Fibroblast of the aortic adventitia (primary cell): ENCODE measurements around the gene ITIH4. TPM values are rescaled to one million over a fixed set of nuclear protein-coding genes. Genes with fewer than 3 reads are reported as not detected.

Experiments used
- DNase-seq: peaks from one replicate; pipeline ENCODE4 v3.0.0-alpha.2; 2010; ENCODE audit warnings: low read depth
- H3K4me3 ChIP-seq: 2 replicates; pipeline ENCODE4 v1.5.1; 2011; ENCODE audit warnings: low read depth, mild to moderate bottlenecking, control low read depth, low read length, moderate library complexity
- CTCF ChIP-seq: IDR thresholded peaks from 2 replicates; pipeline ENCODE4 v1.5.1; 2011; ENCODE audit warnings: mild to moderate bottlenecking, low read length, control low read depth, inconsistent platforms; ENCODE audit not compliant: insufficient read depth
- total RNA-seq: library from RNA; depleted of rRNA; stranded (reverse); fragments of >200 nt; gene quantifications from 2 replicates; pipeline ENCODE4 v1.2.3, GENCODE V29; 2012; ENCODE audit warnings: low replicate concordance

Gene ITIH4
- total RNA-seq, 1 donor, result 0.36 TPM

- H3K4me3 ChIP-seq, result no peak overlapping the region
- peak; percentile 4 for DNase-seq
- no peak for TF ChIP-seq CTCF
These were observed 42.5 kb downstream of the ITIH4 start for GRCh38 chr3:52787672-52788625.

- no peak overlapping the region for H3K4me3 ChIP-seq
- TF ChIP-seq CTCF, result no peak
- DNase-seq, result no peak
These were observed 43.2 kb downstream of the ITIH4 start for GRCh38 chr3:52787246-52787645.

GRCh38 chr3:52786330-52787215 lies 43.9 kb downstream of the ITIH4 start:
- TF ChIP-seq CTCF, result no peak
- DNase-seq, result no peak
- no peak overlapping the region for H3K4me3 ChIP-seq

GRCh38 chr3:52784931-52785590 lies 45.4 kb downstream of the ITIH4 start:
- H3K4me3 ChIP-seq, result no peak overlapping the region
- no peak for DNase-seq
- TF ChIP-seq CTCF, result no peak

GRCh38 chr3:52784021-52784621 lies 46.4 kb downstream of the ITIH4 start:
- no peak overlapping the region for H3K4me3 ChIP-seq
- TF ChIP-seq CTCF, result no peak
- DNase-seq, result no peak

- no peak overlapping the region for H3K4me3 ChIP-seq
- peak; percentile 5 for DNase-seq
- peak; percentile 16 for TF ChIP-seq CTCF
These were observed 47.3 kb downstream of the ITIH4 start for GRCh38 chr3:52783211-52783555.
